ENCODE results near the gene ANK3.

DNA sequence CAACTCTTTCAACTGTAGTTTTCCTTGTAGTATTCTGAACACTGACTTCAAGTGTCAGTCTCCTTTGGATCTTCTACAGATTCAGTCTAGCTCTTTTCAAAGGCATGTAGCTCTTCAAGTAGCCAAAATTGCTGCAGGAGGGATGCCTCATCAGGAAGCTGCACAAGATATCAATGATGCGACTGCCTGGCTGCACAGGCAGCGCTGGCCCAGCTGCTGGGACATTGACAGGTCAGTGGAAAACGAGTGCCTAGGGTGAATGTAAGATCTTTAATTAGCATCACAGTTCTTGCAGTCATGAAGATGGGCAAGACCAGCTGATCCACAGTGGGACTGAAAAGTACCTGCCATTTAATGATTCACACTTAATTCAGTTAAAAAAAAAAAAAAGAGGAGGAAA, 167.6 kb downstream of the ANK3 start:
- TF ChIP-seq, protein P1, sequence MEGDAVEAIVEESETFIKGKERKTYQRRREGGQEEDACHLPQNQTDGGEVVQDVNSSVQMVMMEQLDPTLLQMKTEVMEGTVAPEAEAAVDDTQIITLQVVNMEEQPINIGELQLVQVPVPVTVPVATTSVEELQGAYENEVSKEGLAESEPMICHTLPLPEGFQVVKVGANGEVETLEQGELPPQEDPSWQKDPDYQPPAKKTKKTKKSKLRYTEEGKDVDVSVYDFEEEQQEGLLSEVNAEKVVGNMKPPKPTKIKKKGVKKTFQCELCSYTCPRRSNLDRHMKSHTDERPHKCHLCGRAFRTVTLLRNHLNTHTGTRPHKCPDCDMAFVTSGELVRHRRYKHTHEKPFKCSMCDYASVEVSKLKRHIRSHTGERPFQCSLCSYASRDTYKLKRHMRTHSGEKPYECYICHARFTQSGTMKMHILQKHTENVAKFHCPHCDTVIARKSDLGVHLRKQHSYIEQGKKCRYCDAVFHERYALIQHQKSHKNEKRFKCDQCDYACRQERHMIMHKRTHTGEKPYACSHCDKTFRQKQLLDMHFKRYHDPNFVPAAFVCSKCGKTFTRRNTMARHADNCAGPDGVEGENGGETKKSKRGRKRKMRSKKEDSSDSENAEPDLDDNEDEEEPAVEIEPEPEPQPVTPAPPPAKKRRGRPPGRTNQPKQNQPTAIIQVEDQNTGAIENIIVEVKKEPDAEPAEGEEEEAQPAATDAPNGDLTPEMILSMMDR (IDR thresholded peaks at IDR 0.05 in 2 of 3, conservative IDR thresholded peaks at IDR 0.05 in 1 of 3; ENCODE audit: borderline replicate concordance in 1 of 3, insufficient read depth in 1 of 3, low read depth in 2 of 3, low read length in 2 of 3): no peak
- TF ChIP-seq, protein P2, sequence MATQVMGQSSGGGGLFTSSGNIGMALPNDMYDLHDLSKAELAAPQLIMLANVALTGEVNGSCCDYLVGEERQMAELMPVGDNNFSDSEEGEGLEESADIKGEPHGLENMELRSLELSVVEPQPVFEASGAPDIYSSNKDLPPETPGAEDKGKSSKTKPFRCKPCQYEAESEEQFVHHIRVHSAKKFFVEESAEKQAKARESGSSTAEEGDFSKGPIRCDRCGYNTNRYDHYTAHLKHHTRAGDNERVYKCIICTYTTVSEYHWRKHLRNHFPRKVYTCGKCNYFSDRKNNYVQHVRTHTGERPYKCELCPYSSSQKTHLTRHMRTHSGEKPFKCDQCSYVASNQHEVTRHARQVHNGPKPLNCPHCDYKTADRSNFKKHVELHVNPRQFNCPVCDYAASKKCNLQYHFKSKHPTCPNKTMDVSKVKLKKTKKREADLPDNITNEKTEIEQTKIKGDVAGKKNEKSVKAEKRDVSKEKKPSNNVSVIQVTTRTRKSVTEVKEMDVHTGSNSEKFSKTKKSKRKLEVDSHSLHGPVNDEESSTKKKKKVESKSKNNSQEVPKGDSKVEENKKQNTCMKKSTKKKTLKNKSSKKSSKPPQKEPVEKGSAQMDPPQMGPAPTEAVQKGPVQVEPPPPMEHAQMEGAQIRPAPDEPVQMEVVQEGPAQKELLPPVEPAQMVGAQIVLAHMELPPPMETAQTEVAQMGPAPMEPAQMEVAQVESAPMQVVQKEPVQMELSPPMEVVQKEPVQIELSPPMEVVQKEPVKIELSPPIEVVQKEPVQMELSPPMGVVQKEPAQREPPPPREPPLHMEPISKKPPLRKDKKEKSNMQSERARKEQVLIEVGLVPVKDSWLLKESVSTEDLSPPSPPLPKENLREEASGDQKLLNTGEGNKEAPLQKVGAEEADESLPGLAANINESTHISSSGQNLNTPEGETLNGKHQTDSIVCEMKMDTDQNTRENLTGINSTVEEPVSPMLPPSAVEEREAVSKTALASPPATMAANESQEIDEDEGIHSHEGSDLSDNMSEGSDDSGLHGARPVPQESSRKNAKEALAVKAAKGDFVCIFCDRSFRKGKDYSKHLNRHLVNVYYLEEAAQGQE (IDR thresholded peaks at IDR 0.05; ENCODE audit: low read depth): no peak
- no peak for TF ChIP-seq POLR2AphosphoS5 (IDR thresholded peaks at IDR 0.05; ENCODE audit: low read depth, low read length)
- no peak for TF ChIP-seq POLR2A (IDR thresholded peaks at IDR 0.05; ENCODE audit: borderline replicate concordance, extremely low read depth, insufficient read depth, insufficient read length)
- no peak for TF ChIP-seq SP1 (IDR thresholded peaks at IDR 0.05; ENCODE audit: low read depth)
- no peak for TF ChIP-seq EZH2 (IDR thresholded peaks at IDR 0.05)
- no peak for TF ChIP-seq ZFX (IDR thresholded peaks at IDR 0.05)
- no peak for TF ChIP-seq SIN3A (IDR thresholded peaks at IDR 0.05; ENCODE audit: low read depth)
- TF ChIP-seq ELF1 (IDR thresholded peaks at IDR 0.05; ENCODE audit: borderline replicate concordance, low read depth): no peak
- TF ChIP-seq, protein P3, sequence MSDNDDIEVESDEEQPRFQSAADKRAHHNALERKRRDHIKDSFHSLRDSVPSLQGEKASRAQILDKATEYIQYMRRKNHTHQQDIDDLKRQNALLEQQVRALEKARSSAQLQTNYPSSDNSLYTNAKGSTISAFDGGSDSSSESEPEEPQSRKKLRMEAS (IDR thresholded peaks at IDR 0.05): no peak
- no peak for TF ChIP-seq RAD21 (IDR thresholded peaks at IDR 0.05; ENCODE audit: low read depth)
- TF ChIP-seq, protein P4, sequence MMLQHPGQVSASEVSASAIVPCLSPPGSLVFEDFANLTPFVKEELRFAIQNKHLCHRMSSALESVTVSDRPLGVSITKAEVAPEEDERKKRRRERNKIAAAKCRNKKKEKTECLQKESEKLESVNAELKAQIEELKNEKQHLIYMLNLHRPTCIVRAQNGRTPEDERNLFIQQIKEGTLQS (IDR thresholded peaks at IDR 0.05): no peak
- no peak for TF ChIP-seq CEBPB (IDR thresholded peaks at IDR 0.05; ENCODE audit: low read depth)
